MM.1S (cell line): ENCODE results near the gene ADAMTS1.

Source experiments
- DNase-seq: peaks from one replicate; pipeline ENCODE4 v3.0.0-alpha.2; 2015
- H2AFZ ChIP-seq: fragments of 300-600 bp; sonication (generic); 2 replicates; pipeline ENCODE4 v1.6.0; 2016; ENCODE audit warnings: antibody characterized with exemption, low read length
- H3F3A ChIP-seq: fragments of 300-600 bp; sonication (generic); 2 replicates; pipeline ENCODE4 v1.6.1; 2016; ENCODE audit warnings: mild to moderate bottlenecking, antibody characterized with exemption, low read length, moderate library complexity, mixed read lengths; ENCODE audit not compliant: insufficient read depth
- H3K27ac ChIP-seq: fragments of 300-600 bp; sonication (generic); 2 replicates; pipeline ENCODE4 v1.5.1; 2016; ENCODE audit warnings: mild to moderate bottlenecking, low read length
- H3K27me3 ChIP-seq: fragments of 300-600 bp; sonication (generic); replicated peaks from 2 replicates; pipeline ENCODE4 v1.6.0; 2016; ENCODE audit warnings: low read length; ENCODE audit not compliant: insufficient read depth
- H3K36me3 ChIP-seq: fragments of 300-600 bp; sonication (generic); replicated peaks from 2 replicates; pipeline ENCODE4 v1.6.1; 2016; ENCODE audit warnings: mild to moderate bottlenecking, low read length, mixed read lengths; ENCODE audit not compliant: insufficient read depth
- H3K4me1 ChIP-seq: fragments of 300-600 bp; sonication (generic); 2 replicates; pipeline ENCODE4 v1.6.1; 2016; ENCODE audit warnings: low read length, mixed read lengths
- H3K4me2 ChIP-seq: fragments of 300-600 bp; sonication (generic); 2 replicates; pipeline ENCODE4 v1.6.0; 2016; ENCODE audit warnings: low read depth, low read length
- H3K4me3 ChIP-seq: fragments of 300-600 bp; sonication (generic); 2 replicates; pipeline ENCODE4 v1.5.1; 2016; ENCODE audit warnings: low read length, mixed read lengths
- H3K79me2 ChIP-seq: fragments of 300-600 bp; sonication (generic); 2 replicates; pipeline ENCODE4 v1.6.1; 2016; ENCODE audit warnings: mixed run types, low read length, mixed read lengths
- H3K9ac ChIP-seq: fragments of 300-600 bp; sonication (generic); 2 replicates; pipeline ENCODE4 v1.6.1; 2016; ENCODE audit warnings: low read length, mixed read lengths
- H3K9me2 ChIP-seq: fragments of 300-600 bp; sonication (generic); replicated peaks from 2 replicates; pipeline ENCODE4 v1.6.1; 2016; ENCODE audit warnings: mild to moderate bottlenecking, low read length, mixed read lengths; ENCODE audit not compliant: insufficient read depth
- H3K9me3 ChIP-seq: fragments of 300-600 bp; sonication (generic); replicated peaks from 2 replicates; pipeline ENCODE4 v1.6.1; 2016; ENCODE audit warnings: mild to moderate bottlenecking, low read length, mixed read lengths; ENCODE audit not compliant: insufficient read depth
- H4K20me1 ChIP-seq: fragments of 300-600 bp; sonication (generic); 2 replicates; pipeline ENCODE4 v1.6.1; 2016; ENCODE audit warnings: mild to moderate bottlenecking, low read length, moderate library complexity, mixed read lengths; ENCODE audit not compliant: insufficient read depth
- CTCF ChIP-seq: fragments of 300-600 bp; sonication (generic); IDR thresholded peaks from 2 replicates; pipeline ENCODE4 v1.5.1; 2016; ENCODE audit warnings: antibody characterized with exemption, low read length, mixed read lengths
- EZH2 ChIP-seq: fragments of 300-600 bp; sonication (generic); optimal IDR thresholded peaks from 2 replicates; pipeline ENCODE3; 2017; ENCODE audit warnings: low read depth, mild to moderate bottlenecking, antibody characterized with exemption, low read length, mixed read lengths
- EZH2phosphoT487 ChIP-seq: fragments of 300-600 bp; sonication (generic); IDR thresholded peaks from 2 replicates; pipeline ENCODE4 v1.6.1; 2018; ENCODE audit warnings: antibody characterized with exemption, low read length

The ADAMTS1 gene

GRCh38 chr21:26832546-26832945 is 12.7 kb downstream of the ADAMTS1 start:
- Histone ChIP-seq H3K4me1 (no peaks in the 10 kb centered on the region), H3F3A (no peaks in the 10 kb centered on the region)

GRCh38 chr21:26826801-26827200 is 18.4 kb downstream of the ADAMTS1 start:
- DNase-seq = no peak
- Histone ChIP-seq H3K9me3 (no peaks in the 10 kb centered on the region), H3K27me3 (no peaks in the 10 kb centered on the region), H3K4me3 (no peak overlapping the region), H4K20me1 (no peaks in the 10 kb centered on the region), H3K4me1 (no peaks in the 10 kb centered on the region), H3K27ac (no peak overlapping the region), H2AFZ (no peak overlapping the region), H3K79me2 (no peaks in the 10 kb centered on the region), H3K4me2 (no peak overlapping the region), H3F3A (no peaks in the 10 kb centered on the region), H3K9ac (no peak overlapping the region), H3K36me3 (no peaks in the 10 kb centered on the region), H3K9me2 (no peaks in the 10 kb centered on the region)
- TF ChIP-seq EZH2 = no peak
- TF ChIP-seq CTCF = no peak
- TF ChIP-seq EZH2phosphoT487 = no peak

More at GRCh38 chr21:26832546-26832945, 12.7 kb downstream of the ADAMTS1 start:
- no peak overlapping the region for H3K4me2 ChIP-seq
- no peak overlapping the region for H3K4me3 ChIP-seq
- no peak for DNase-seq
- no peaks in the 10 kb centered on the region for H3K27me3 ChIP-seq
- H4K20me1 ChIP-seq = no peaks in the 10 kb centered on the region
- H2AFZ ChIP-seq = no peak overlapping the region
- no peaks in the 10 kb centered on the region for H3K9me3 ChIP-seq
- no peaks in the 10 kb centered on the region for H3K79me2 ChIP-seq
- no peaks in the 10 kb centered on the region for H3K36me3 ChIP-seq
- no peak overlapping the region for H3K9ac ChIP-seq
- TF ChIP-seq CTCF (no peak), EZH2phosphoT487 (no peak), EZH2 (no peak)
- no peak overlapping the region for H3K27ac ChIP-seq
- no peaks in the 10 kb centered on the region for H3K9me2 ChIP-seq

DNA sequence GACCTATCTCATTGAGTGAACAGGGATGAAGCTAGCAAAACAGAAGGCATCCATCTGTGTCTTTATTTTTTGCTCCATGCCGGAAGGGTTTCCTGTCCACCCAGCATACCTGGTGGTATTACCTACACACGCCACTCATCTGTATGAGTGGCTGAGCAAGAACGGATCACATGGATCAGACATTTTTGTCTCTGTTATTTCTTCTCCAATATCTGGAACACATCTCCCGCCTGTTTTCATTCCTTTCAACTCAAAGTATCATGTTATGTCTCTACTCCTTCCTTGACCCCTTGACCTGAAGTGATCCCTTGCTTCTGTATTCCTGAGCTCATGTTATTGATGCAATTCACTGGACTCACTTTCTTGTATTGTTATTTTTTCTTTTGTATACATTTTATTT is 24.7 kb downstream of the ADAMTS1 start:
- H3F3A ChIP-seq = no peaks in the 10 kb centered on the region
- H3K9ac ChIP-seq = no peak overlapping the region
- TF ChIP-seq EZH2phosphoT487 (no peak), CTCF (no peak), EZH2 (no peak)
- no peak overlapping the region for H3K4me3 ChIP-seq
- DNase-seq = no peak
- no peaks in the 10 kb centered on the region for H3K9me2 ChIP-seq
- no peaks in the 10 kb centered on the region for H3K4me1 ChIP-seq
- no peak overlapping the region for H3K27ac ChIP-seq
- no peaks in the 10 kb centered on the region for H3K36me3 ChIP-seq
- no peak overlapping the region for H2AFZ ChIP-seq
- no peaks in the 10 kb centered on the region for H3K9me3 ChIP-seq
- H3K27me3 ChIP-seq = no peaks in the 10 kb centered on the region
- H4K20me1 ChIP-seq = no peaks in the 10 kb centered on the region
- no peaks in the 10 kb centered on the region for H3K79me2 ChIP-seq
- H3K4me2 ChIP-seq = no peak overlapping the region
